IMR-90 (cell line): ENCODE measurements around the gene ST6GALNAC2.

ENCODE experiments used
- BHLHE40 ChIP-seq: fragments of 150-350 bp; IDR thresholded peaks from 2 replicates; pipeline ENCODE4 v1.6.1; 2016; ENCODE audit warnings: mild to moderate bottlenecking, low read depth, low read length
- CHD1 ChIP-seq: IDR thresholded peaks from 2 replicates; pipeline ENCODE4 v1.6.1; 2012; ENCODE audit warnings: low read depth, low read length, improper control_type of control experiment
- NFE2L2 ChIP-seq: fragments of 150-350 bp; IDR thresholded peaks from 2 replicates; pipeline ENCODE4 v1.6.1; 2016; ENCODE audit warnings: low read depth, mild to moderate bottlenecking, low read length
- RAD21 ChIP-seq: IDR thresholded peaks from 2 replicates; pipeline ENCODE4 v1.6.1; 2012; ENCODE audit warnings: low read length, improper control_type of control experiment
- TF ChIP-seq, protein P1 (sequence below): conservative IDR thresholded peaks from 2 replicates; pipeline ENCODE4 v1.5.1; 2012; ENCODE audit warnings: mild to moderate bottlenecking, low read depth, low read length, improper control_type of control experiment

DNA sequence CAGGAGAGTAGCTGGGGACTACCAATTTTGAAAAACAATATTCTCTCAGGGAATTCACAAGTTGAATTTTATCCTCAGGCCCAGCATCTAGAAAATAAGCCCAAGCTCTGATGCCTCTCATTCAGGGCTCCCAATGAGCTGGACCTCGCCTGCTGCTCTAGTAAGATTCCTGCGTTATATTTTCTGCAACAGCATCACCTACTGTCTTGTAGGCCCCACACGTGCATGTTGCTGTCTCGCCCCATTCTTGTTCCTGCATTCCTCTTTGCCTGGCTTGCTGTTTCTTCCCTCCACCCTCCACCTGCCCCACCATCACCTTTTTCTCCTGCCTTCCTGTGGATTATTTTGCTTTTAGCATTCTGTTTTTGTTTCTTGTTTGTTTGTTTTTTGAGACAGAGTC lies 8.3 kb upstream of the ST6GALNAC2 start:
- TF ChIP-seq, protein P1, sequence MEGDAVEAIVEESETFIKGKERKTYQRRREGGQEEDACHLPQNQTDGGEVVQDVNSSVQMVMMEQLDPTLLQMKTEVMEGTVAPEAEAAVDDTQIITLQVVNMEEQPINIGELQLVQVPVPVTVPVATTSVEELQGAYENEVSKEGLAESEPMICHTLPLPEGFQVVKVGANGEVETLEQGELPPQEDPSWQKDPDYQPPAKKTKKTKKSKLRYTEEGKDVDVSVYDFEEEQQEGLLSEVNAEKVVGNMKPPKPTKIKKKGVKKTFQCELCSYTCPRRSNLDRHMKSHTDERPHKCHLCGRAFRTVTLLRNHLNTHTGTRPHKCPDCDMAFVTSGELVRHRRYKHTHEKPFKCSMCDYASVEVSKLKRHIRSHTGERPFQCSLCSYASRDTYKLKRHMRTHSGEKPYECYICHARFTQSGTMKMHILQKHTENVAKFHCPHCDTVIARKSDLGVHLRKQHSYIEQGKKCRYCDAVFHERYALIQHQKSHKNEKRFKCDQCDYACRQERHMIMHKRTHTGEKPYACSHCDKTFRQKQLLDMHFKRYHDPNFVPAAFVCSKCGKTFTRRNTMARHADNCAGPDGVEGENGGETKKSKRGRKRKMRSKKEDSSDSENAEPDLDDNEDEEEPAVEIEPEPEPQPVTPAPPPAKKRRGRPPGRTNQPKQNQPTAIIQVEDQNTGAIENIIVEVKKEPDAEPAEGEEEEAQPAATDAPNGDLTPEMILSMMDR, result no peak
- TF ChIP-seq BHLHE40 (no peak), RAD21 (no peak), CHD1 (no peak), NFE2L2 (no peak)
